GM10248 (cell line): ENCODE measurements around the gene MFN1.

Experiments
- CTCF ChIA-PET: fragments of 300-600 bp; sonication (Branson Sonifier 250); formaldehyde crosslinking; extraction: SDS; loops from one replicate; lab custom pipeline; 2021; ENCODE audit warnings: antibody characterized with exemption; lab: Yijun Ruan, JAX
- POLR2A ChIA-PET: fragments of 350-650 bp; sonication (Branson Sonifier 250); formaldehyde crosslinking; extraction: SDS; loops from one replicate; lab custom pipeline; 2020; ENCODE audit warnings: antibody characterized with exemption; lab: Yijun Ruan, JAX
- DNase-seq: peaks from one replicate; pipeline ENCODE4 v3.0.0; 2012; ENCODE audit errors: extremely low spot score
- TF ChIP-seq, protein P1 (sequence below): IDR thresholded peaks from 2 replicates; pipeline ENCODE4 v1.5.1; 2012; ENCODE audit warnings: mild to moderate bottlenecking, low read depth; ENCODE audit errors: extremely low read depth, missing control alignments, control extremely low read depth

Gene MFN1

DNA sequence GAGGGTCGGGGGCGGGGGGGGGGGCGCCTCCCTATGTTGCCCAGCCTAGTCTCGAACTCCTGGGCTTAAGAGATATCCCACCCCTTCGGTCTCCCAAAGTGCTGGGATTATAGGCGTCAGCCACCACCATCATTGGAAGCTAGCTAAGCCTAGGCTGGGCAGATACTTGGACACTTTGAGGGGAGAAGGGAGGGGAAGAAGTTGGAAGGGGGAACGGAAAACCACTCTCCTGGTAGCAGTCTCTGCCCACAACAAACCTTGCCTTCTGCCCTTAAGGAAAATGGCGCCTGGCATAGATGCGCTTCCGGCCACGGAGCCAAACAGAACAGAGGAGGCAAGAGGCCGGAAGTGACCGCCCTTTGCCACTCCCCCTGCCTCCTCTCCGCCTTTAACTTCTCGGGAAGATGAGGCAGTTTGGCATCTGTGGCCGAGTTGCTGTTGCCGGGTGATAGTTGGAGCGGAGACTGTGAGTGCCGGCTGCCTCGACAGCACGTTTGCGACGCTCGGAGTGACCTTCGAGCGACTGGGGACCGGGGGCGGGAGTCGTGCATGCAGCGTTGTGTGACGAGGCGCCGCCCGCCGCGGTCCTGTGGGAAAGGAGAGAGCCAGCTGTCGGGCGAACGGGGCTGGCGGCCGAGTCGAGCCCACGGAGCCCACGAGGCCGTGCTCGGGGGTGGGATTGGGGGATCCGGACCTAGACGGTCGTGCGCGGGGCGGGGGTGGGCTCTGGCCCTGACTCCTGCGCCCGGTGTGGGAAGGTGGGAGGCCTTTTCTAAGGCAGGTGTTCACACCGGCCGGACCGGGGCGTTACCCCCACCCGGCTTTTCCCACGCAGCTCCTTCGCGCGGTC, at the start of gene MFN1:
Gene MFN1, plus strand, starts transcription at position 365 of the 850 bp plus-strand sequence. CDS start 1,143 bp downstream, outside the sequence.
- DNase-seq = peak; percentile 93
- ChIA-PET POLR2A (interaction anchor here (0.8 to 1.1 kb wide), 3 partner anchors 43 to 301 kb away, joined by 3 read pairs; partner anchors contain the start of gene ACTL6A), CTCF (interaction anchor here (0.8 to 2.0 kb wide), 9 partner anchors 10 to 329 kb away, joined by 3 to 5 read pairs (median 4); partner anchors contain the start of gene ACTL6A)
- TF ChIP-seq, protein P1, sequence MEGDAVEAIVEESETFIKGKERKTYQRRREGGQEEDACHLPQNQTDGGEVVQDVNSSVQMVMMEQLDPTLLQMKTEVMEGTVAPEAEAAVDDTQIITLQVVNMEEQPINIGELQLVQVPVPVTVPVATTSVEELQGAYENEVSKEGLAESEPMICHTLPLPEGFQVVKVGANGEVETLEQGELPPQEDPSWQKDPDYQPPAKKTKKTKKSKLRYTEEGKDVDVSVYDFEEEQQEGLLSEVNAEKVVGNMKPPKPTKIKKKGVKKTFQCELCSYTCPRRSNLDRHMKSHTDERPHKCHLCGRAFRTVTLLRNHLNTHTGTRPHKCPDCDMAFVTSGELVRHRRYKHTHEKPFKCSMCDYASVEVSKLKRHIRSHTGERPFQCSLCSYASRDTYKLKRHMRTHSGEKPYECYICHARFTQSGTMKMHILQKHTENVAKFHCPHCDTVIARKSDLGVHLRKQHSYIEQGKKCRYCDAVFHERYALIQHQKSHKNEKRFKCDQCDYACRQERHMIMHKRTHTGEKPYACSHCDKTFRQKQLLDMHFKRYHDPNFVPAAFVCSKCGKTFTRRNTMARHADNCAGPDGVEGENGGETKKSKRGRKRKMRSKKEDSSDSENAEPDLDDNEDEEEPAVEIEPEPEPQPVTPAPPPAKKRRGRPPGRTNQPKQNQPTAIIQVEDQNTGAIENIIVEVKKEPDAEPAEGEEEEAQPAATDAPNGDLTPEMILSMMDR = no peak

DNA sequence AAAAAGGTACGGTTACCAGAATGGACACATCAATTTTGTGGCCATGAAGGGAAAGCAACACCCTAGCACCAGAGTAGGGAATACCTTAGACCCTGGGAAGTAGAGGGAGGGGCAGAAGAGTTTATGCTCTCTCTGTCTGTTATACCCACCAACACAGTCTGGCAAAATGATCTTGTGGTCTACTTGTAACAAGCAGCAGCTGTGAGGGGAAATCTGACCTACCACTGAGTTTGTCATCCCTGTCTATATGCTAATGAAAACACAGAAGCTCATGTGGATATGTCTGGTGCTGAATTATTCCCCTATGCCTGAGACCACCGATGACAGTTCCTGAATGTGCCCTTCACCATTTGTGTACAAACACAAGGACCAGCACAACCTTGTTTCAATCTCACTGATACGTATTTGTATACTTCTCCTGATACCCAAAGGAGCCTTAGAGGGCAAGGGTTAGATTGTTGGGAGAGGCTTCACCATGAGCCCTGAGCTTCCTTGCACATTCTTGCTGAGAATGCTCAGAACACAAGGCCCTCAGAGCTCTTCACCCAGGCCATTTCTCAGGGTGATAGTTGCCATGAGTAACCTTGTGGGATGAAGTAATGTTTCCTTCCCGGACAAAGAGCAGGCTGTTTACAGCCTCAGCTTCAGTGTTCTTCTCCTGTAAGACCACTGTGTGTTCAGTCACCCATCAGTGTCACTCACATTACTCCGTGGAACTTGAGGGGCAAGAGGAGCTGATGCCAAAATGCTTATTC, 49.4 kb upstream of the MFN1 start:
- ChIA-PET CTCF (interaction anchor here (0.9 to 1.6 kb wide), 7 partner anchors 9 to 26 kb away, joined by 3 to 5 read pairs (median 4); no protein-coding TSS in a partner anchor), POLR2A (no interaction called here)
- TF ChIP-seq, protein P1 = no peak
- no peak for DNase-seq

DNA sequence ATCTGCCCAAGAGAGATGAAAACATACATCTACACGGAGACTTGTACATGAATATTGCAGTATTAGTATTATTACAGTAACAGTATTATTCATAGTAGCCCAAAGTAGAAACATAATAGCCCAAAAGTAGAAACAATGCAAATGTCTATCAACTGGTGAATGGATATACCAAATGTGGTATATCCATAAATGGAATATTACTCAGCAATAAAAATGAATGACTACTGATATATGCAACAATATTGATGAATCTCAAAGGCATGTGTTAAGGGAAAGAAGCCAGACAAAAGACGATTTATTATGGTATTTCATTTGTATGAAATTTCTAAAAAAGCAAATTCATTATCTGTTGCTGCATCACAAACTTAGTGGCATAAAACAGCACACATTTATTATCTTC, 48.2 kb upstream of the MFN1 start:
- DNase-seq = no peak
- ChIA-PET CTCF (interaction anchor here (1.3 to 1.6 kb wide), 2 partner anchors 11 to 27 kb away, joined by 4 to 5 read pairs; no protein-coding TSS in a partner anchor), POLR2A (no interaction called here)
- TF ChIP-seq, protein P1 = no peak

DNA sequence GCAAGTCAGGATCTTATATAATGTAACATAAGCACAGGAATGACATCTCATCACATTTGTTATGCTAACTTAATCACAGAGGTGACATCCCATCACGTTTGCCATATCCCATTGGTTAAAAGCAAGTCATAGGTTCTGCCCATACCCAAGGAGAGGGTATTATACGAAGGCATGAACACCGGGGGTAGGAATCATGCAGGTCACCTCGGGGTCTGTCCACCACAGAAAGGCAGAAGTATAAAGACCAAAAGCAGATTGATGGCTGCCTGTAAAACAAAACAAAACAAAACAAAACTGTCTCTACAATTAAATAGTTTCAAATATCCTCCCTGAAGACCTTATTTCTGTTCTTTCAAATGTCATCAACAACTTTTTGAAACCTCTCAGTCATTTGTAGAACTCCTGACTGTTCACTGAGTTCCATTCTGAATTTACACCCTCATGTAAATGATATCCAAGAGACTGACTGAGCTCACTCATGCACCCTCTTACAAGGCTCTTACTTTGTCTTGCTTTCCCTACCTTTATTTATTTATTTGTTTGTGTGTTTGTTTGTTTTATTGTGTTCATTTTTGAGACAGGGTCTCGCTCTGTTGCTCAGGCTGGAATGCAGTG, 47.4 kb upstream of the MFN1 start:
- POLR2A ChIA-PET = no interaction called here
- CTCF ChIA-PET = no interaction called here
- TF ChIP-seq, protein P1 = no peak
- peak; percentile 36 for DNase-seq

DNA sequence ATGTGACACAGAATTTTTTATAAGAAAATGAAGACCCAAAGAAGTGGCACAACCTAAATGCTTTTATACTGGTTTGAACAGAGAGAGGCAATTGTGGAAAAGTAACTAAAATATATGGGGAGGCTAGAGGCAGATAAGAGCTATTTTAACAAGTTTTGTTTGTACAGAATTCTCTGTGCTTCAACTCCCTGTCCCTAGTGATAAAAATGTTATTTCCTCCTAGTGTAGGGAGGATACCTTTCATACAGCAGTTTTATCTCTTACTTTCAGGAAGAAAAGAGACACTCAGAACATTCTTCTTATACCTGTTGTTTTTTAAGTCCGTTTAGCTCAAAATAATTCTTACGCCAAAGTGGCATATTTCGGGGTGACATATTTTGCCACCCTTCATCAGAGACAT, 45.9 kb upstream of the MFN1 start:
- ChIA-PET POLR2A (no interaction called here), CTCF (interaction anchor here (1.2 kb wide), 1 partner anchor 20 kb away, joined by 3 read pairs; no protein-coding TSS in a partner anchor)
- no peak for DNase-seq
- TF ChIP-seq, protein P1 = no peak

DNA sequence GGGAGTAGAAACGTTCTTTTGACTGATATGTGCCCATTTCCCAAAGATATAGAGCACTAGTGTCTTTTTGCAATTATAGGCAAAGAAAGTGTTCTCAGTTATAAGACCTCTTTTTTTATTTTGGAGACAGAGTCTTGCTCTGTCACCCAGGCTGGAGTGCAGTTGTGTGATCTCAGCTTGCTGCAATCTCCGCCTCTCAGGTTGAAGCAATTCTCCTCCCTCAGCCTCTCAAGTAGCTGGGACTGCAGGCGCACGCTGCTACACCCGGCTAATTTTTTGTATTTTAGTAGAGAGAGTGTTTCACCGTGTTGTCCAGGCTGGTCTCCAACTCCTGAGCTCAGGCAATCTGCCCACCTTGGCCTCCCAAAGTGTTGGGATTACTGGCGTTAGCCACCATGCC, 45.4 kb upstream of the MFN1 start:
- CTCF ChIA-PET = interaction anchor here (1.2 kb wide), 1 partner anchor 19 kb away, joined by 3 read pairs; no protein-coding TSS in a partner anchor
- DNase-seq = no peak
- POLR2A ChIA-PET = no interaction called here
- TF ChIP-seq, protein P1 = no peak
